Liver (tissue), 2 donors: ENCODE measurements around the gene FBXO34.

Experiments
- CTCF ChIP-seq: fragments of 150-350 bp; IDR thresholded peaks from 2 replicates; pipeline ENCODE4 v1.5.1; 2017; ENCODE audit warnings: improper control_type of control experiment, low read depth, low read length; ENCODE audit not compliant: missing input control
- REST ChIP-seq: IDR thresholded peaks from 2 replicates; pipeline ENCODE4 v1.6.1; 2016; ENCODE audit warnings: antibody characterized with exemption, mild to moderate bottlenecking
- donor health status: healthy.

GRCh38 chr14:55314449-55314848 is 43.2 kb downstream of the FBXO34 start:
- TF ChIP-seq REST = no peak
- TF ChIP-seq CTCF = no peak
